IPS DF 4.7 (cell line): ENCODE results near the gene FAM110A.
"Not testable (repeated sequence)": the region's sequence is repeated elsewhere in the genome, so short reads cannot be mapped to it uniquely, and the experiment has no call there.

Experiments used
- DNase-seq: peaks from one replicate; pipeline ENCODE4 v3.0.0-alpha.2; 2013; ENCODE audit warnings: low spot score; ENCODE audit errors: extremely low read depth

The FAM110A gene

DNA sequence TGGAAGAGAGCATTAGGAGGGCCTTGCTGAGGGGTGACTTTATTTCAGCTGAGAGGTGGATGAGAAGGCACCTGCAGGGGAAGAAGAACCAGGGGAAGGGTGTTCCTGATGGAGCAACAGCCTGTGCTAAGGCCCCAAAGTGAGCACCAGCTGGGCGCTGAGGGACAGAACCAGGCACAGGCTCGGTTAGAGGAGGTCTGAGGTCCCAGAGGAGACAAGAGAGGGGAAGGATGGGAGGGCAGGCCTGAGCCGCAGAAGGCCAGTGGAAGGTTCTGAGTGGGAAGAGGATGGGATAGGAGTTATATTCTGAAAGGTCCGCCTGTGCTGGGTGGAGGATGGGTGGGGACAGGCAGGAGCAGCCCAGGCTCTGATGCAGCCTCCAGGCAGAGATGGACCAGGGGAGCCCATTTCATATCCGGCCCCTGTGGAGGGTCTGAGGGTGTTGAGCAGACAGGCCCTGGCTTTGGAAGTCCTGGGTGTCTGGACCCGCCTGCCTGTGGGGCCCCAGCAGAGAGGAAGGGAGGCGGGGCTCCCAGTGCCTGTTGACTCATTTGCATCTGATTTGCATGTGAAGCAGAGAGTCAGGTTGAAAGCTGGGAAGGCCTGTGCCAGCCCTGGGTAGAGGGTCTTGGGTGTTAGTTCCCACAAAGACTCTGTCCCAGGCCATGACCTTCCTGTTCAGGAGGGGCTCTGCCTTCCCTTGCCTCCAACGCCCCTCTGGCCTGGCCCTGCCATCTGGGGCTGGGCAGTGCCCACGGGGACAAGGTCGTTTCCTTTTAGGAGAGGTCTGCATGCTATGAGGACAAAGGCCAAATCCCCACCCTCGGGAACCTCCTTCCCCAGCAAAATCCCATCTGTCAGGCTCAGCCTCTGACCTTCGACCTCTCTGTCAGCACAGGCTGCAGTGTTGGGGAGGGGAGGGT is 10.6 kb upstream of the FAM110A start:
- no peak for DNase-seq

DNA sequence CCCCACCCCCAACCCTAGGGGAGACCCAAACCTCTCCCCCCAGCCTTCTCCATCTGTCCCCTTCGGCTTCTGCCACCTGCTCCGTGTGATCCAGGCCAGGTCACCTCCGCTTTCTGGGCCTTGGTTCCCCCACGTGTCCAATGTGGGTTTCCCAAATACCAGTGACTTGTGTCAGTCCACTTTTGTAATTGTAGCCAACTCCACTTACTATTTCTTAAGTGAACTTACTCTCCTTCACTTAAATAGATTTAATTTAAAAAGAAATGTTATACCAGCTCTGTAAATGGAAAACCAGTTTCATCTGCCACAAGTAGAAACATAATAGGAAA is 10.0 kb upstream of the FAM110A start:
- no peak for DNase-seq

DNA sequence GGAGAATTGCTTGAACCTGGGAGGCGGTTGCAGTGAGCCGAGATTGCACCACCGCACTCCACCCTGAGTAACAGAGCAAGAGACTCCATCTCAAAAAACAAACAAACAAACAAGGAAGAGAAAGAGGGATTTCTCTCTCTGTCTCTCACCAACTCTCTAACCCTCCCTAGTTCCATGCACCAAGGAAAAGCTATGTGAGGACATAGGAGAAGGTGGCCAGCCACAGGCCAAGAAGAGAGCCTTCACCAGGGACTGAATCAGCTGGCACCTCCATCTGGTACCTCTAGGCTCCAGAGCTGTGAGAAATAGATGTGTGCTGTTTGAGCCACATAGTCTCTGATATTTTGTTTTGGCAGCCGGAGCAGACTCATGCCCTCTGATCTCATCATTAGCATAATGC is 9.0 kb upstream of the FAM110A start:
- DNase-seq = no peak

DNA sequence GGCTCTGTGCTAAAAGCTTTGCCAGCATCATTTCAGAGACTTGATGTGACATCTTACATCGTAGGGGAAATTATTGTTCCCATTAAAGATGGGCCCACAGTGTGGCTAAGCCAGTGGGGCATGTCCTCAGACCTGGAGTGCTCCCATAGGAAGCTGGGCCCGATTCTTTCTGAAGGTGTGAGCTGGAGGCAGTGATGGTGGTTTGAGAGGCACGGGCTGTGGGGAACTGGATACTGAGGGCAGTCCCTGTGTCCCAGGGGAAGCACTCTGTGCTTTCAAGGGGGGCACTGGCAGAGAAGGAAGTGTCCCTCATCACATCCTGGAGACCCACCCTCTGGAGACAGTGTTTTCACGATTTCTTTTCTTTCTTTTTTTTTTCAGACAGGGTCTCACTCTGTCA is 8.6 kb upstream of the FAM110A start:
- DNase-seq = no peak

DNA sequence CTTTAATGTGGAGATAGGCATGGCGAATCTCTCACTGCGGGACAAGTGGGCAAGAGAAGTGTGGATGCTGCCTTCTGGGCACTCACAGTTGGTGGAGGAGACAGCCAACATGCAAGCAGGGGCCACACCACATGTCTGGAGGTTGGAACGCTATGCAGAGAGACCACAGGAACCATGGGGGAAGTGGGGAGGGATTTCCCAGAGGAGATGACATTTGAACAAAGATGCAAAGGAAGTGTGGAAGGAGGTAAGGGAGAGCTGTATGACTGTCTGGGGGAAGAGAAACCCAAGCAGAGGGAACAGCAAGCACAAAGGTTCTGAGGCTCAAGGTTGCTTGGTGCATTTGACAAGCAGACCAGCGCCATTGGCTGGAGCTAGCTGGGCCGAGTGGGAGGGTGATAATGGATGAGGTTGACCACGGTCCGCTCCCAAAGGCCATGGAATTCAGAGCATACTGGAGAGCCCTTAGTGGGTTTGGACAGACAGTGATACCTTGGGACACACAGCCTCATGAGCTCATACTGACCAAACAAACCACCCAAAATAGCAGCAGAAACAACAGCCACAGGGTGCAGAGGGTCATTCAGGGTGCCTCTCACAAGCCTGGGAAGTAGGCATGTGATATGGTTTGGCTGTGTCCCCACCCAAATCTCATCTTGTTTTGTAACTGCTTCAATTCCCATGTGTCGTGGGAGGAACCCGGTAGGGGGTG is 7.6 kb upstream of the FAM110A start:
- no peak for DNase-seq

DNA sequence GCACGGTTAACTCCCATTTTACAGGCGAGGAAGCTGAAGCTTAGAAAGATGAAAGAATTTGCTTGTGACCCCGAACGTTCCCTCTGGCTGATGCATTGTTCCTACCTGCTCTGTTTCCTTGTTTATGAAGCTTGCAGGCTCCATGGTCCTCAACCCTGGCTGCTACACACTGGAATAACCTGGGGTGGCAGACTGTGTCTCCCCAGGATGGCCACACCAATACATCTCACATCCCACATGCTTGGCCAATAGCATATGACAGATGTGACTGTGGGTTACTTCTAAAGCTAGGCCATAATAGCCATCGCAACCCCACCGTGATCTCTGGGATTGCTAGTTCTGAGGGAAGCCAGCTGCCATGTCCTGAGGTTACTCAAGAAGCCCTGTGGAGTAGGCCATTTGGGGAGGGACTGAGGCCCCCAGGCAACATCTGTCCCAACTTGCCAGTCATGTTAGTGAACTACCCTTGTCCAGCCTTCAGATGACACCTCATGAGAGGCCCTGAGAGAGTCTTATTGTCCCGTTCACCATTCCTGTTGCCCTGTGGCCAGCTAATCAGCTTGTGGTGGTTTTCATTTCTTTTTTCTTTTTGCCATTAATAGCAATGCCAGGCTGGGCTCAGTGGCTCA is 6.7 kb upstream of the FAM110A start:
- DNase-seq = no peak

DNA sequence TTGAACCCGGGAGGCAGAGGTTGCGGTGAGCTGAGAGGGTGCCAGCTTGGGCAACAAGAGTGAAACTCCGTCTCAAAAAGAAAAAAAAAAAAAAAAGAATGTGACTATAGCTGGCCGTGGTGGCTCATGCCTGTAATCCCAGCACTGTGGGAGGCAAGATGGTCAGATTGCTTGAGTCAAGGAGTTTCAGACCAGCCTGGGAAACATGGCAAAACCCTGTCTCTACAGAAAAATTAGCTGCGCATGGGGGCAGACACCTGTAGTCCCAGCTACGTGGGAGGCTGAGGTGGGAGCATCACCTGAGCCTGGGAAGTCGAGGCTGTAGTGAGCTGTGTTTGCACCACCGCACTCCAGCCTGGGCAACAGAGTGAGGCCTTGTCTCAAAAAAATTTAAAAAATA is 5.5 kb upstream of the FAM110A start:
- not testable (repeated sequence) for DNase-seq

DNA sequence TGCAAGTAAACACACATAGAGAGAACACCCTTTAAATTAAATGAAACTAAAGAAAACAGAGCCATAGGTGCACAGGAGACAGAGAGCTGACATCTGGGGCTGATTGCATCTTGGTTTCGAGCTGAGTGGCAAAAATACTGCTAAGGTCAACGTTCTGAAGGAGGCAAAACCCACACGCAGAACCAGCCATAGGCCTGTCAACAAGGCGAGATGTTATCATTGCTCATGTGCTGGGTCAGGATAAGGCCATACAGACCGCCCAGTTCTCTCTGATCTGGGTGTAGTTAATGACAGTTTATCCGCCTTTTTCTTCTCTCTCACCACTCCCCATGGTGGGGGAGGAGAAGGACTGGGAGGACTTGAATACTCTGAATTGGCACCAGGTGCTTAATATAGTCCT is 4.5 kb upstream of the FAM110A start:
- no peak for DNase-seq

DNA sequence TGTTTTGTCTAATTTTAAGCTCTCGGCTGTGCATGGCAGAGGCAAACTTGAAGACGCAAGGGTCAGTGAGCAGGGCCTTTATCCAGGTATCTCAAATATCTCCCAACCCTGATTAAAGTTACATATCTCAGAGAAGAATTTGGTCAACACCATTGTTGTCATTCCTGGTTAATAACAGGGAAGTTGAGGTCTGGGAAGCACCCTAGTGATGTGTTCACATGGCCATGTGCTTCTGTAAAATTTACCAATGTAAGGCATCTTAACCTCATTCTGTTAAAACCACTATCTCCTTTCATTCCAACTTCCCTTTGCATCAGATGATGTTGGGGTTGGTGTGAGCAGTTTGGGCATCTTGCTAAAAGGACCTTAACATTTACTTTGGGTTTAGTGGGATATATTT is 4.0 kb upstream of the FAM110A start:
- DNase-seq = no peak

DNA sequence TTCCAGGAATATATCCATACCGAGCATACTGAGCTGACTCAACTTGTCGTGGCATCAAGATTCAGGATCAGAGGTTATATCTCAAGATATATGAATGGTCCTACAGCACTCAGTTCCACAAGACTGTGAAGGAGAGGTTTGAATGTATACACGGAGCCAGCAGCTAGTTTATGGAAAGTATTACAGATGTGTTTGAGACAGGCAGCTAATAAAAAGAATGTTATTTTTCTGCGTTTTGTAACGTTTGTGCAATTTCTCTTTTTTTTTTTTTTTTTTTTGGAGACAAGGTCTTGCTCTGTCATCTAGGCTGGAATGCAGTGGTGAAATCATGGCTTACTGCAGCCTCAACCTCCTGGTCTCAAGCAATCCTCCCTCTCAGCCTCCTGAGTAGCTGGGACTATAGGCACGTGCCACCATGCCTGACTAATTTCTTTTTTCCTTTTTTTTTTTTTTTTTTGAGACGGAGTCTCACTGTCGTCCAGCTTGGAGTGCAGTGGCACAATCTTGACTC is 3.4 kb upstream of the FAM110A start:
- DNase-seq = no peak

DNA sequence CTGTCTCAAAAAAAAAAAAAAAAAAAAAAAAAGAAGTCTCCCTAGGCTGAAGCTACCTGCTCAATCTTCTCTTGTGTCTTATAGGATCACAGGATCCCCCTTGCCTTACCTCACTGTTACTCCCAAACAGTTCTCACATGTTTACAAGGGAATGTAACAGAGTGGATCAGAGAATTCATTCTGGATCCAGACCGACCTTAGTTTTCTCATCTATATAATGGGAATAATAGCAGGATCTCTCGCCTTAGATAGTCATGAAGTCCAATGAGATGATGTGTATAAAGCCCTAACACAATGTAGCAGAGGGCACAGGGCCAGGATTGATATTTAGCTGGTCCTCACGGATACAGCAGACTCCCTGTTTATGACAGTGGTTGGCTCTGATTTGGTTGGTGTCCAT is 2.3 kb upstream of the FAM110A start:
- DNase-seq = no peak

DNA sequence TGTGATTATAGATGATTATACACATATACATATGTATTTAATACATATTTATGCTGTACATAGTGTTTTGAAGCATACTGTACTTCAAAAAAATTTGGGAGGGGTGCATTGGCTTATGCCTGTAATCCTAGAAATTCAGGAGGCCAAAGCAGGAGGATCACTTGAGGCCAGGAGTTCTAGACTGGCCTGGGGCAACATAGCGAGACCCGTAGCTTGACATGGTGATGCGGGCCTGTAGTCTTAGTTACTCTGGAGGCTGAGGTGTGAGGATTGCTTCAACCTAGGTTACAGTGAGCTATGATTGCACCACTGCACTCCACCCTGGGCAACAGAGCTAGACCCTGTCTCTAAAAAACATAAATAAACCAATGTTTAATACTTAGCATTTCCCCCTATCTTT is 1.6 kb upstream of the FAM110A start:
- DNase-seq = no peak

DNA sequence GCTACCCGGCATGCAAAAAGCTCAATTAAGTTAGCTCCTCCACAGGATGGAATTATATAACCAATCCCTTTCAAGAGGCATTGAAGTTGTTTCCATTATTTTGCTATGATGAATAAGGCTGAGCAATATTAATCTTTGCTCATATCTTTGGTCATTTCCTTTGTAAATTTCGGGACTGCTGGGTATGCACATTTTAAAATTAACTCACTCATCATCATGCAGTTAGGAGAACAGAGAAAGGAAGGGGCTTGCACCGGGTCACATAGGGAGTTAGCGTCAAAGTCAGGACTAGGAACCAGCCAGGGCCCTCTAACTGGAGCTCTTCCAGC is 430 bp upstream of the FAM110A start:
- DNase-seq = no peak

DNA sequence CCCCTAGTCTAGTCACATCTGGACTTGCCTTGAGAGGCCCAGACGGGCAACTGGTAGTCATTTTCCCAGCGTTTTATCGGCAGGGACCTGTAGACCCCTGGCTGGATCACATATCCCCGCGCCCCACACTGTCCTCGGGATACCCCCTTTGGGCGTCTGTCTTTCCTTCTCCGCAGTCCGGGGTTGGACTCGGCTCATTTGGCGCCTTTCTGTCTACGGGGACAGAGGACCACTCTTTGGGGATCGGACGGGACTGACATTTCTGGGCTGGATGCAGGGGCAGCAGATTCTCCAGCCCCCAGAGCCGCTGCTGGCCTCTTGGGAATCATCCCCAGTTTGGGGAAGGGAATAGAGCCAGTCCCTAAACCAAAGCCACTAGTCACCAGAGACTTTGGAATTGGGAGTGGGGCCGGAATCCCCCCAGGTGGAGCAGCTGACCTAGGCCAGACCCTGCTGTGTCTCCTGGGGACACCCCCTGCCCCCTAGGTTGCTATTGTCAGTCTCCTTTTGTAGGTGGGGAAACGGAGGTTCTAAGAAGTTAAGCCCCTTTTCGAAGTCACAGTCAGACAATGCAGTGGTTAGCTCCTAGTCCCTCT is 734 bp downstream of the FAM110A start:
- no peak for DNase-seq

DNA sequence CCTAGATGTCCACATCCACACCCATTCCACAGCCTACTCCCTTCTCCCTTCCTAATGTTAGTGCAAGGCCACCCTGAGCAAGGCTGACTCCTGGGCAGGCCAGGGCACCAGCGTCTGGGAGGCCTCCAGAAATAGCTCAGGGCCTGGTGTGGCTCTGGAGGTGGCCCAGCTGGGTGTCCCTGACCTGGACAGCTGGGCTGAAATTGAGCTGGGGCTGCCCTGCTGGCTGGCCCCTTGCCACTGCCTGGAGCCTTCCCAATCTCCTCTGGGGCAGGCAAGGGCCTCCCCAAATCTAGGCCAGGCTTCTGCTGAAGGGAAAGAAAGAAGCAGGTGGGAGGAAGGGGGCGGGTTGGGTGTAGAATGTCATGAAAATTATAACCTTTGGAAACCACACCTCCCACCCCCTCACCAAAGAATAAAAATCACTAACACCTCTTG is 2.1 kb downstream of the FAM110A start:
- DNase-seq = no peak

DNA sequence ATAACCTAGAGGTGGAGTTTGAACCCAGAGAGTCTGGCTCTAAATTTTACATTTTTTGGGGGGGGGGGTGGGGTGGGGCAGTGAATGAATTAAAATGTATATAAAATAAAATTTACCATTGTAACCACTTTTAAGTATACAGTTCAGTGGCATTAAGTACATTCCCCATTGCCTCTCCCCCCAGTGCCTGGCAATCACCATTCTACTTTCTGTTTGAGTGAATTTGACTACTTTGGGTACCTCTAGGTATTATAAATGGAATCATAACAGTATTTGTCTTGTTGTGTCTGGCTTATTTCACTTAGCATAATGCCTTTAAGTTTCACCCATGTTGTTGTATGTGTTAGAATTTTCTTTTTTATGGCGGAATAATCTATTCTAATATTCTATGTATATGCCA is 2.7 kb downstream of the FAM110A start:
- DNase-seq = no peak

DNA sequence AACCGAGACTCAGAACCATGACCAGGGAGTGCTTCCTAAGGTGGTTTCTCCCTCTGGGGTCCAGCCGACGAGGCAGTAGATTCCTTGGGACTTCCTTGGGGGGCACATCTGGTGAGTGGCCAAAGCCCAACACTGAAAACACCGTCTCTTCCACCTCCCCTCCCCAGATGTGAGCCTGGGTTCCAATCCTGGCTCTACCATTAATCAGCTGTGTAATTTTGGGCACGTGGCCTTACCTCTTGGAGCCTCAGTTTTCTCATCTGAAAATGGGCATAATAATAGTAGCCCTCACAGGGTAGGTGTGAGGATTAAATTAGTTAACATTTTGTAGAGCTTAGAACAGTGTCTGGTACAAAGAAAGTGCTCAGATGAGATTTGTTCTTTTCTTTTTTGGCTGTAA is 5.5 kb downstream of the FAM110A start:
- DNase-seq = no peak

DNA sequence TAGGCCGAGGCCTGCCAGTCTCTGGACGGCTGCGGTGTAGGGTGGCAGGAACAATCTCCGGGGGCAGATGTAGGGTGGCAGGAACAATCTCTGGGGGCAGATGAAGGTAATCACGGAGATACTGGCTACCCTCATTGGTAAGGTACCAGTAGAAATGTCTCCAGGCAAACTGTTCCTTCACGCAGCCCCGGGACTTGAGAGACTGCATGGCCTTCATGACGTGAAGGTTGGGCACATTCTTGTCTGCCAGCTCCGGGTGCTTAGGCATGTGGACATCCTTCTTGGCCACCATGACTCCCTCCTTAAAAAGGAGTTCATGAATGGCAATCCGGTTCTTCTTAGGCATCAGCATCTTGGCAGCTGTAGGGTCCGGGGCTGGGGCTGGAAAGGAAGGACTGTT is 6.1 kb downstream of the FAM110A start:
- no peak for DNase-seq

DNA sequence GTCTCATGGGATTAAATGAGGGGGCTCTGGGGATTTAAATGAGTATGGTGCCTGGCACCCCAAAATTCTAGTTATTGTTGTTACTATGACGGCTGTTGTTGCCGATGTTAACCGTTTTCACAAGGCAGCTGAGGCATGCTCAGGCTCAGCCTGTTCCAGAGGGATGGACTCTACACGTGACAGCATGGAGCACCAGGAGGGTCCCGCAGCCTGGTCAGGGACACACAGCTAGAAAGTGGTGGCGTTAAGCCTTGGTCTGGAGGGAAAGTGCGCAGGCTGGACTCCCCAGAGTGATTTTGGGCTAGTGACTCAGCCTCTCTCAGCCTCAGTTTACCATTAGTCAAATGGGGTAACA is 7.0 kb downstream of the FAM110A start:
- DNase-seq = no peak

DNA sequence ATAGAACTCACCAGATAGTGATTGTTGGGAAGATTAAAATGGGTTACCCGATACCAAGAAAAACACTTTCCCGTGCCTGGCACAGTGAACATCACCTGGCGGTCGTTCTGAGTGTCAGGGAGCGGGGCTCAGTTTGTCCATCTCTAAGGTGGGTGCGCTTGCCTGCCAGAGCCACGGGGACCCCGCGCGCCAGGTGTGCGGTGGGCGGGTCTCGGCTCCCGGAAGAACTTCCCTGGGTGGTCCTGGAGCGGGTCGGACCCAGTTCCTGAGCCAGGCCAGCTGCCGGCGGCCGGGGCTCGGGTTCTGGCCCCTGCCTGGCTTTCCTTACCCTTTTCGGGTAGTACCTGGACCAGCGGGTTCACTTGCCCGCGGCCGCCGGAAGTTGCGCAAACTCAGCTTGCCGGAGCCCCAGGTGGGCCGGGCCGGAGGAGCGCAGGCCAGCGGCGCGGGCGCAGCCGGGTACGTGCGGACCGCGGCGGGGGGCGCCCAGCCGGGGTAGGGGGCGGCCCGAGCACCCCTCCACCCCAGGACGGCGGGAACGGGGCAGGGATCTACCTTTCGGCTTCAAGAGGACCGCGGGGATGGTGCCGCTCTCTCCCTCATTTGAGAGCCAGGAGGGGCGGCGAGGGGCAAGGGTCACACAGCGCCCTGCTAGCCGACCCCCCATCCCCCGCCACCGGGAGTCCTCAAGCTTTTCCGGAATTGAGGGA is 7.5 kb downstream of the FAM110A start:
- DNase-seq = no peak
